ENCODE measurements around the gene RRAS2.

- TF ChIP-seq, protein P1, sequence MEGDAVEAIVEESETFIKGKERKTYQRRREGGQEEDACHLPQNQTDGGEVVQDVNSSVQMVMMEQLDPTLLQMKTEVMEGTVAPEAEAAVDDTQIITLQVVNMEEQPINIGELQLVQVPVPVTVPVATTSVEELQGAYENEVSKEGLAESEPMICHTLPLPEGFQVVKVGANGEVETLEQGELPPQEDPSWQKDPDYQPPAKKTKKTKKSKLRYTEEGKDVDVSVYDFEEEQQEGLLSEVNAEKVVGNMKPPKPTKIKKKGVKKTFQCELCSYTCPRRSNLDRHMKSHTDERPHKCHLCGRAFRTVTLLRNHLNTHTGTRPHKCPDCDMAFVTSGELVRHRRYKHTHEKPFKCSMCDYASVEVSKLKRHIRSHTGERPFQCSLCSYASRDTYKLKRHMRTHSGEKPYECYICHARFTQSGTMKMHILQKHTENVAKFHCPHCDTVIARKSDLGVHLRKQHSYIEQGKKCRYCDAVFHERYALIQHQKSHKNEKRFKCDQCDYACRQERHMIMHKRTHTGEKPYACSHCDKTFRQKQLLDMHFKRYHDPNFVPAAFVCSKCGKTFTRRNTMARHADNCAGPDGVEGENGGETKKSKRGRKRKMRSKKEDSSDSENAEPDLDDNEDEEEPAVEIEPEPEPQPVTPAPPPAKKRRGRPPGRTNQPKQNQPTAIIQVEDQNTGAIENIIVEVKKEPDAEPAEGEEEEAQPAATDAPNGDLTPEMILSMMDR (IDR thresholded peaks at IDR 0.05; ENCODE audit: low read length): no peak
- no peak for TF ChIP-seq EZH2 (optimal IDR thresholded peaks at IDR 0.05; ENCODE audit: low read depth, low read length)
- no peak for TF ChIP-seq EZH2phosphoT487 (IDR thresholded peaks at IDR 0.05; ENCODE audit: low read length)
Observed at GRCh38 chr11:14386081-14386480, 27.1 kb upstream of the RRAS2 start.
